HepG2 (cell line): ENCODE data around the gene MKNK1. TPM values are rescaled to one million over a fixed set of nuclear protein-coding genes. Genes with fewer than 3 reads are reported as not detected.
A peak's percentile ranks its signal among the peaks of the same experiment; 100 is the strongest.

Source experiments
- ATAC-seq: fragments of 200-7000 bp; cut with Tn5 transposase; 3 replicates; pipeline ENCODE4 v1.9.1; 2020; ENCODE audit warnings: mild to moderate bottlenecking, moderate library complexity
- BruUV-seq: library from RNA; stranded (reverse); fragments of 400-500 nt; replicated peaks from 2 replicates; lab custom pipeline; 2021; lab: Mats Ljungman, UMichigan
- CTCF ChIA-PET: fragments of 300-600 bp; formaldehyde crosslinking; extraction: SDS; loops from one replicate; lab custom pipeline; 2021; ENCODE audit warnings: low total read pairs, inconsistent platforms, low intra/inter-chr PET ratio; lab: Yijun Ruan, JAX
- POLR2A ChIA-PET: fragments of 350-600 bp; sonication (Branson Sonifier 250); formaldehyde crosslinking; loops from one replicate; lab custom pipeline; 2020; ENCODE audit warnings: antibody characterized with exemption, inconsistent platforms; lab: Yijun Ruan, JAX
- DNase-seq: peaks from one replicate; pipeline ENCODE4 v3.0.0-alpha.2; 2015; ENCODE audit warnings: low spot score
- FAIRE-seq: peaks from 3 replicates; lab custom pipeline; 2011; peaks lifted over from hg19 to GRCh38; lab: Jason Lieb, UNC
- H2AFZ ChIP-seq: one replicate; pipeline ENCODE4 v1.6.1; 2011; ENCODE audit warnings: low read length, inconsistent platforms
- H3K27ac ChIP-seq: fragments of 300-600 bp; 3 replicates; pipeline ENCODE4 v1.8.0; 2011; ENCODE audit warnings: mixed run types, mild to moderate bottlenecking, mixed read lengths, low read length, inconsistent platforms; ENCODE audit not compliant: insufficient read depth; ENCODE audit errors: extremely low read length
- H3K27me3 ChIP-seq, 2 experiments: fragments of 200-600 bp in 1 of 2; 2 replicates in 1 of 2; 3 replicates in 1 of 2; pipeline versions ENCODE4 v1.6.0 to v1.8.0; 2011; ENCODE audit warnings: low read length in 2 of 2, mild to moderate bottlenecking in 2 of 2, moderate library complexity in 2 of 2, inconsistent platforms in 1 of 2; ENCODE audit not compliant: insufficient read depth in 2 of 2, control insufficient read depth in 1 of 2
- H3K36me3 ChIP-seq, 2 experiments: fragments of 200-600 bp in 1 of 2; replicated peaks in 1 of 2; 2 replicates in 1 of 2; 3 replicates in 1 of 2; pipeline versions ENCODE4 v1.5.1 to v1.8.0; 2011; ENCODE audit warnings: low read length in 2 of 2, inconsistent platforms in 1 of 2; ENCODE audit not compliant: insufficient read depth in 2 of 2, control insufficient read depth in 1 of 2
- H3K4me1 ChIP-seq: 2 replicates; pipeline ENCODE4 v1.5.1; 2012; ENCODE audit warnings: low read length, inconsistent platforms; ENCODE audit not compliant: insufficient read depth
- H3K4me2 ChIP-seq: 2 replicates; pipeline ENCODE4 v1.6.0; 2011; ENCODE audit warnings: low read depth, low read length, inconsistent platforms
- H3K4me3 ChIP-seq, 3 experiments: fragments of 200-600 bp in 1 of 3; sonication (generic), shearing (Covaris generic) in 1 of 3; replicated peaks in 1 of 3; 2 replicates each; pipeline ENCODE4 v1.5.1; 2011 to 2016; ENCODE audit warnings: low read length in 3 of 3, inconsistent platforms in 2 of 3, low read depth in 2 of 3, mild to moderate bottlenecking in 2 of 3, control low read depth in 1 of 3, mixed read lengths in 1 of 3; ENCODE audit not compliant: insufficient read depth in 1 of 3
- H3K79me2 ChIP-seq: one replicate; pipeline ENCODE4 v1.6.1; 2011; ENCODE audit warnings: low read length, inconsistent platforms; ENCODE audit not compliant: insufficient read depth
- H3K9ac ChIP-seq: 2 replicates; pipeline ENCODE4 v1.6.0; 2011; ENCODE audit warnings: mild to moderate bottlenecking, low read depth, low read length, inconsistent platforms; ENCODE audit not compliant: insufficient read depth
- H3K9me3 ChIP-seq: 2 replicates; pipeline ENCODE4 v1.5.1; 2012; ENCODE audit warnings: mild to moderate bottlenecking, low read length
- H4K20me1 ChIP-seq: 2 replicates; pipeline ENCODE4 v1.6.0; 2011; ENCODE audit warnings: inconsistent platforms, mild to moderate bottlenecking, low read length, moderate library complexity; ENCODE audit not compliant: insufficient read depth
- CTCF ChIP-seq: sonication (generic); formaldehyde crosslinking; IDR thresholded peaks from 2 replicates; pipeline ENCODE4 v1.5.0; 2020; ENCODE audit warnings: mild to moderate bottlenecking, missing genetic modification reagents, moderate library complexity
- EZH2 ChIP-seq: conservative IDR thresholded peaks from 2 replicates; pipeline ENCODE4 v1.6.1; 2012; ENCODE audit warnings: mild to moderate bottlenecking, low read depth, low read length, moderate library complexity
- HMG20B ChIP-seq: conservative IDR thresholded peaks from 2 replicates; pipeline ENCODE4 v1.6.1; 2016; ENCODE audit warnings: missing genetic modification reagents, missing compliant biosample characterization
- ZBTB43 ChIP-seq: sonication (generic); formaldehyde crosslinking; conservative IDR thresholded peaks from 2 replicates; pipeline ENCODE4 v1.4.0; 2020; ENCODE audit warnings: missing genetic modification reagents
- ZFY ChIP-seq: sonication (generic); formaldehyde crosslinking; IDR thresholded peaks from 2 replicates; pipeline ENCODE4 v1.4.0; 2020; ENCODE audit warnings: missing genetic modification reagents
- ZNF3 ChIP-seq: IDR thresholded peaks from 2 replicates; pipeline ENCODE4 v1.7.0; 2017; ENCODE audit warnings: inconsistent platforms
- ZNF556 ChIP-seq: sonication (generic); formaldehyde crosslinking; IDR thresholded peaks from 2 replicates; pipeline ENCODE4 v1.4.0; 2020; ENCODE audit warnings: mild to moderate bottlenecking, missing genetic modification reagents, borderline replicate concordance
- ZNF709 ChIP-seq: sonication (generic); formaldehyde crosslinking; IDR thresholded peaks from 2 replicates; pipeline ENCODE4 v1.5.0; 2020; ENCODE audit warnings: mild to moderate bottlenecking, missing genetic modification reagents
- WGBS: methylation state at CpG from one replicate; pipeline ENCODE4 v1.1.6; 2017; ENCODE audit warnings: low lambda C conversion rate; 5-methylcytosine and 5-hydroxymethylcytosine counted together
- in situ Hi-C: cut with HindIII; loops from 2 replicates; pipeline ENCODE4 v1.10.0; 2017; ENCODE audit warnings: low pct_unique_long_range_greater_than_20kb; ENCODE audit not compliant: extremely low pct_ligation_motif_present
- intact Hi-C: fragments of 100-400 bp; cut with micrococcal nuclease; formaldehyde crosslinking; loops from one replicate; pipeline ENCODE4 v1.10.0; 2022; ENCODE audit not compliant: unreplicated experiment
- polyA plus RNA-seq, 8 experiments: library from polyadenylated mRNA; depleted of rRNA in 3 of 8; stranded (reverse) in 7 of 8; unstranded in 1 of 8; fragments of >200 nt; fragmentation: Illumina TruSeq in 4 of 8; extraction: Trizol in 4 of 8; gene quantifications; 2 replicates each; pipeline versions ENCODE4 v1.2.1 to v1.2.3, GENCODE V29; 2011 to 2016; ENCODE audit warnings: low read depth in 4 of 8, missing spikeins in 1 of 8, mixed read lengths in 1 of 8; ENCODE audit not compliant: insufficient read depth in 1 of 8
- total RNA-seq, 5 experiments: library from RNA; depleted of rRNA; stranded (reverse); fragments of >200 nt; fragmentation: Illumina TruSeq; extraction: Trizol; gene quantifications; 2 replicates each; pipeline ENCODE4 v1.2.3, GENCODE V29; 2016; ENCODE audit warnings: low read depth in 1 of 5
- TF ChIP-seq, protein P1 (sequence below): sonication (generic); formaldehyde crosslinking; conservative IDR thresholded peaks from 2 replicates; pipeline ENCODE4 v1.4.0; 2020; ENCODE audit warnings: missing genetic modification reagents
- TF ChIP-seq, protein P2 (sequence below): sonication (generic); formaldehyde crosslinking; IDR thresholded peaks from 2 replicates; pipeline ENCODE4 v1.4.0; 2020; ENCODE audit warnings: mild to moderate bottlenecking, low read depth, missing genetic modification reagents

Gene MKNK1
- total and polyA plus RNA-seq, 2 of the 13 experiments (the other 11 are each of a cell fraction or from before 2014, with no cell fraction given): 18.5 to 24.1 TPM

GRCh38 chr1:46530791-46531409 is 73.2 kb downstream of the MKNK1 start:
- FAIRE-seq (no peak), DNase-seq (no peak), ATAC-seq (no peak)
- intact Hi-C loops: no loop called here
- no peak overlapping the region for H3K4me3 ChIP-seq
- in situ Hi-C loops: no loop called here
- POLR2A ChIA-PET: no interaction called here
- H3K27me3 ChIP-seq: peaks cover 8 to 55% of the 10 kb centered on the region in 2 experiments
- no peak overlapping the region for H2AFZ ChIP-seq
- no TSS peak for BruUV-seq
- CTCF ChIA-PET: no interaction called here
- TF ChIP-seq HMG20B (CRISPR knock-in tag) (no peak), CTCF (CRISPR knock-in tag) (peak; percentile 16)
- 13% methylated on average over 6 of the region's 6 CpGs for WGBS
- no peak overlapping the region for H3K4me2 ChIP-seq
- H3K79me2 ChIP-seq: no peaks in the 10 kb centered on the region
- no peaks in the 10 kb centered on the region for H3K36me3 ChIP-seq
- H3K9me3 ChIP-seq: no peaks in the 10 kb centered on the region
- no peak overlapping the region for H3K27ac ChIP-seq
- H3K4me1 ChIP-seq: peaks cover 21% of the 10 kb centered on the region
- H3K9ac ChIP-seq: no peak overlapping the region
- H4K20me1 ChIP-seq: peaks cover 4% of the 10 kb centered on the region

DNA sequence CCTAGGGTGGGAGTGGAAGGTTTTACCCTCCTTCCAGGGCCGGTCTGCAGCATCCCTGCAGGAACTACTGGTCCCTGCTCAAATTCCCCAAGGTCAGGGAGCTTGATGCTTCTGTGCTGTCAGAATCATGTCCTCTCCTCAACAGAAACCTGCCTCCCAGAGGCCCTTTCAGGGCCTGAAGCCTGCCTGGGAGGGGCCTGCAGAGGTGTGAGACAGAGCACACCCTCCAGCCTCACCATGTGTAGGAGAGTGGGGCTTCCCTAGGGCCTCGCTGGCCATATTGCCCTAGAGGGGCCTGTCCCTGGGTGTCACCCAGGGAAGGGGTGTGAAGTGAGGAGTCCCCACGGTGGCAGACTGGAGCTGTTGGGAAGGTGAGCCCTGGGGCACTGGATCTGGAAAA is 73.8 kb downstream of the MKNK1 start:
- ChIA-PET CTCF (no interaction called here), POLR2A (no interaction called here)
- H3K4me3 ChIP-seq: no peak overlapping the region
- peaks cover 8 to 57% of the 10 kb centered on the region in 2 experiments for H3K27me3 ChIP-seq
- H3K27ac ChIP-seq: no peak overlapping the region
- no peaks in the 10 kb centered on the region for H3K79me2 ChIP-seq
- H3K9me3 ChIP-seq: no peaks in the 10 kb centered on the region
- in situ Hi-C loops (no loop called here), intact Hi-C loops (no loop called here)
- H3K4me2 ChIP-seq: no peak overlapping the region
- no peak for FAIRE-seq
- H4K20me1 ChIP-seq: peaks cover 4% of the 10 kb centered on the region
- BruUV-seq: no TSS peak
- peaks cover 23% of the 10 kb centered on the region for H3K4me1 ChIP-seq
- no peak overlapping the region for H2AFZ ChIP-seq
- 0% methylated on average over 2 of the region's 3 CpGs for WGBS
- ATAC-seq: no peak
- no peaks in the 10 kb centered on the region for H3K36me3 ChIP-seq
- no peak overlapping the region for H3K9ac ChIP-seq
- no peak for DNase-seq
- TF ChIP-seq ZNF556 (CRISPR knock-in tag) (no peak), ZBTB43 (CRISPR knock-in tag) (no peak), ZNF709 (CRISPR knock-in tag) (no peak), ZFY (CRISPR knock-in tag) (no peak), ZNF3 (CRISPR knock-in tag) (no peak), EZH2 (no peak)
- TF ChIP-seq, protein P1, sequence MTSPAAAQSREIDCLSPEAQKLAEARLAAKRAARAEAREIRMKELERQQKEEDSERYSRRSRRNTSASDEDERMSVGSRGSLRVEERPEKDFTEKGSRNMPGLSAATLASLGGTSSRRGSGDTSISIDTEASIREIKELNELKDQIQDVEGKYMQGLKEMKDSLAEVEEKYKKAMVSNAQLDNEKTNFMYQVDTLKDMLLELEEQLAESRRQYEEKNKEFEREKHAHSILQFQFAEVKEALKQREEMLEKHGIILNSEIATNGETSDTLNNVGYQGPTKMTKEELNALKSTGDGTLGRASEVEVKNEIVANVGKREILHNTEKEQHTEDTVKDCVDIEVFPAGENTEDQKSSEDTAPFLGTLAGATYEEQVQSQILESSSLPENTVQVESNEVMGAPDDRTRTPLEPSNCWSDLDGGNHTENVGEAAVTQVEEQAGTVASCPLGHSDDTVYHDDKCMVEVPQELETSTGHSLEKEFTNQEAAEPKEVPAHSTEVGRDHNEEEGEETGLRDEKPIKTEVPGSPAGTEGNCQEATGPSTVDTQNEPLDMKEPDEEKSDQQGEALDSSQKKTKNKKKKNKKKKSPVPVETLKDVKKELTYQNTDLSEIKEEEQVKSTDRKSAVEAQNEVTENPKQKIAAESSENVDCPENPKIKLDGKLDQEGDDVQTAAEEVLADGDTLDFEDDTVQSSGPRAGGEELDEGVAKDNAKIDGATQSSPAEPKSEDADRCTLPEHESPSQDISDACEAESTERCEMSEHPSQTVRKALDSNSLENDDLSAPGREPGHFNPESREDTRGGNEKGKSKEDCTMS (CRISPR knock-in tag): no peak
- TF ChIP-seq, protein P2, sequence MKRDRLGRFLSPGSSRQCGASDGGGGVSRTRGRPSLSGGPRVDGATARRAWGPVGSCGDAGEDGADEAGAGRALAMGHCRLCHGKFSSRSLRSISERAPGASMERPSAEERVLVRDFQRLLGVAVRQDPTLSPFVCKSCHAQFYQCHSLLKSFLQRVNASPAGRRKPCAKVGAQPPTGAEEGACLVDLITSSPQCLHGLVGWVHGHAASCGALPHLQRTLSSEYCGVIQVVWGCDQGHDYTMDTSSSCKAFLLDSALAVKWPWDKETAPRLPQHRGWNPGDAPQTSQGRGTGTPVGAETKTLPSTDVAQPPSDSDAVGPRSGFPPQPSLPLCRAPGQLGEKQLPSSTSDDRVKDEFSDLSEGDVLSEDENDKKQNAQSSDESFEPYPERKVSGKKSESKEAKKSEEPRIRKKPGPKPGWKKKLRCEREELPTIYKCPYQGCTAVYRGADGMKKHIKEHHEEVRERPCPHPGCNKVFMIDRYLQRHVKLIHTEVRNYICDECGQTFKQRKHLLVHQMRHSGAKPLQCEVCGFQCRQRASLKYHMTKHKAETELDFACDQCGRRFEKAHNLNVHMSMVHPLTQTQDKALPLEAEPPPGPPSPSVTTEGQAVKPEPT: no peak
